TTC549 (cell line): ENCODE measurements around the gene ZDHHC22.

Experiments used
- FAIRE-seq: peaks from 2 replicates; lab custom pipeline; 2012; peaks lifted over from hg19 to GRCh38; lab: Jason Lieb, UNC

The ZDHHC22 gene

GRCh38 chr14:77157740-77158139 lies 16.1 kb upstream of the ZDHHC22 start:
- FAIRE-seq: no peak

- FAIRE-seq: no peak
Measured at GRCh38 chr14:77155083-77155482, 13.5 kb upstream of the ZDHHC22 start.

- FAIRE-seq: no peak
Measured at GRCh38 chr14:77154421-77154820, 12.8 kb upstream of the ZDHHC22 start.

GRCh38 chr14:77153802-77154201 lies 12.2 kb upstream of the ZDHHC22 start:
- no peak for FAIRE-seq

- peak; percentile 45 for FAIRE-seq
Measured at GRCh38 chr14:77151918-77152588, 10.5 kb upstream of the ZDHHC22 start.

GRCh38 chr14:77151245-77151644 lies 9.7 kb upstream of the ZDHHC22 start:
- FAIRE-seq: no peak

GRCh38 chr14:77148510-77149231 lies 7.1 kb upstream of the ZDHHC22 start:
- FAIRE-seq: no peak

- no peak for FAIRE-seq
Measured at GRCh38 chr14:77145975-77146740, 4.6 kb upstream of the ZDHHC22 start.

GRCh38 chr14:77144412-77145115 lies 3.0 kb upstream of the ZDHHC22 start:
- FAIRE-seq: no peak

GRCh38 chr14:77143071-77143470 lies 1.5 kb upstream of the ZDHHC22 start:
- no peak for FAIRE-seq

GRCh38 chr14:77142005-77142800 lies 612 bp upstream of the ZDHHC22 start:
- FAIRE-seq: no peak

- no peak for FAIRE-seq
Measured at GRCh38 chr14:77140359-77141213, 1.0 kb downstream of the ZDHHC22 start.

- FAIRE-seq: no peak
Measured at GRCh38 chr14:77139540-77140358, 1.8 kb downstream of the ZDHHC22 start.

- FAIRE-seq: no peak
Measured at GRCh38 chr14:77139022-77139421, 2.6 kb downstream of the ZDHHC22 start.

GRCh38 chr14:77133720-77134338 lies 7.8 kb downstream of the ZDHHC22 start:
- no peak for FAIRE-seq

GRCh38 chr14:77131871-77132486 lies 9.6 kb downstream of the ZDHHC22 start:
- no peak for FAIRE-seq

- no peak for FAIRE-seq
Measured at GRCh38 chr14:77131206-77131605, 10.4 kb downstream of the ZDHHC22 start.

GRCh38 chr14:77130386-77130785 lies 11.2 kb downstream of the ZDHHC22 start:
- FAIRE-seq: no peak

GRCh38 chr14:77128414-77128891 lies 13.1 kb downstream of the ZDHHC22 start:
- FAIRE-seq: no peak
